GM12878 (cell line): ENCODE results near the gene C11orf58. TPM values are rescaled to one million over a fixed set of nuclear protein-coding genes. Genes with fewer than 3 reads are reported as not detected.

Experiments used
- ATAC-seq: fragments of 200-7000 bp; cut with Tn5 transposase; 3 replicates; pipeline ENCODE4 v1.9.1; 2020; ENCODE audit warnings: mild to moderate bottlenecking, moderate library complexity
- BruUV-seq: library from RNA; stranded (reverse); fragments of 400-500 nt; replicated peaks from 2 replicates; lab custom pipeline; 2021; lab: Mats Ljungman, UMichigan
- CTCF ChIA-PET: fragments of 300-600 bp; sonication (Branson Sonifier 250); formaldehyde crosslinking; extraction: SDS; loops from one replicate; lab custom pipeline; 2021; ENCODE audit warnings: inconsistent platforms; lab: Yijun Ruan, JAX
- POLR2A ChIA-PET: fragments of 350-600 bp; formaldehyde crosslinking; extraction: SDS; loops from one replicate; lab custom pipeline; 2021; ENCODE audit warnings: inconsistent platforms; lab: Charles Lee
- RAD21 ChIA-PET: fragments of 300-600 bp; sonication (Branson Sonifier 250); formaldehyde crosslinking; loops from one replicate; lab custom pipeline; 2023; ENCODE audit warnings: antibody characterized with exemption; ENCODE audit not compliant: unreplicated experiment; lab: Charles Lee
- SMC1A ChIA-PET: fragments of 300-600 bp; sonication (Branson Sonifier 250); formaldehyde crosslinking; loops from one replicate; lab custom pipeline; 2023; ENCODE audit not compliant: unreplicated experiment, uncharacterized antibody; lab: Charles Lee
- DNase-seq: peaks from one replicate; pipeline ENCODE4 v3.0.0-alpha.2; 2011; ENCODE audit warnings: low read depth, low spot score
- FAIRE-seq: peaks from 3 replicates; lab custom pipeline; 2011; peaks lifted over from hg19 to GRCh38; lab: Jason Lieb, UNC
- H2AFZ ChIP-seq: 2 replicates; pipeline ENCODE4 v1.6.0; 2011; ENCODE audit warnings: low read depth, low read length, control low read depth; ENCODE audit not compliant: control insufficient read depth
- H3K27ac ChIP-seq: 2 replicates; pipeline ENCODE4 v1.5.1; 2011; ENCODE audit warnings: control low read depth; ENCODE audit not compliant: control insufficient read depth, insufficient read depth
- H3K27me3 ChIP-seq, 2 experiments: replicated peaks in 1 of 2; 2 replicates each; pipeline versions ENCODE4 v1.6.0 to v1.6.1; 2011; ENCODE audit warnings: low read length in 1 of 2; ENCODE audit not compliant: control insufficient read depth in 2 of 2, insufficient read depth in 2 of 2
- H3K36me3 ChIP-seq, 2 experiments: 2 replicates each; pipeline ENCODE4 v1.5.1; 2011; ENCODE audit warnings: low read length in 1 of 2; ENCODE audit not compliant: control insufficient read depth in 2 of 2, insufficient read depth in 2 of 2
- H3K4me1 ChIP-seq: 2 replicates; pipeline ENCODE4 v1.6.1; 2011; ENCODE audit warnings: mild to moderate bottlenecking, low read length, moderate library complexity, mixed read lengths; ENCODE audit not compliant: control insufficient read depth, insufficient read depth
- H3K4me2 ChIP-seq: 2 replicates; pipeline ENCODE4 v1.6.0; 2011; ENCODE audit warnings: control low read depth; ENCODE audit not compliant: control insufficient read depth, insufficient read depth
- H3K4me3 ChIP-seq: fragments of 200-600 bp; sonication (generic); 2 replicates; pipeline ENCODE4 v1.5.1; 2016
- H3K79me2 ChIP-seq: 2 replicates; pipeline ENCODE4 v1.6.0; 2011; ENCODE audit warnings: low read length; ENCODE audit not compliant: control insufficient read depth, insufficient read depth
- H3K9ac ChIP-seq: 2 replicates; pipeline ENCODE4 v1.8.0; 2011; ENCODE audit warnings: low read length, control low read depth, mixed read lengths; ENCODE audit not compliant: control insufficient read depth, insufficient read depth
- H3K9me3 ChIP-seq: replicated peaks from 3 replicates; pipeline ENCODE4 v1.5.1; 2011; ENCODE audit warnings: mild to moderate bottlenecking, low read length; ENCODE audit not compliant: control insufficient read depth, insufficient read depth
- H4K20me1 ChIP-seq: 2 replicates; pipeline ENCODE4 v1.6.0; 2011; ENCODE audit not compliant: control insufficient read depth, insufficient read depth
- CBFB ChIP-seq: IDR thresholded peaks from 2 replicates; pipeline ENCODE4 v1.6.1; 2016; ENCODE audit warnings: antibody characterized with exemption, low read depth
- IKZF1 ChIP-seq: fragments of 450-650 bp; conservative IDR thresholded peaks from 2 replicates; pipeline ENCODE4 v1.6.1; 2017; ENCODE audit warnings: antibody characterized with exemption, mild to moderate bottlenecking
- IRF5 ChIP-seq: fragments of 450-650 bp; IDR thresholded peaks from 2 replicates; pipeline ENCODE4 v1.6.1; 2017; ENCODE audit warnings: borderline replicate concordance
- JUND ChIP-seq: IDR thresholded peaks from 2 replicates; pipeline ENCODE4 v1.6.1; 2012; ENCODE audit warnings: low read depth, mild to moderate bottlenecking, low read length, improper control_type of control experiment, moderate library complexity
- NR2C1 ChIP-seq: fragments of 450-650 bp; IDR thresholded peaks from 2 replicates; pipeline ENCODE4 v1.6.1; 2017; ENCODE audit warnings: antibody characterized with exemption, mild to moderate bottlenecking, moderate library complexity
- NR2F1 ChIP-seq: fragments of 450-650 bp; conservative IDR thresholded peaks from 2 replicates; pipeline ENCODE4 v1.6.1; 2017; ENCODE audit warnings: mild to moderate bottlenecking
- RUNX3 ChIP-seq: IDR thresholded peaks from 2 replicates; pipeline ENCODE4 v1.6.1; 2012; ENCODE audit warnings: low read length, inconsistent platforms
- WGBS: methylation state at CpG from one replicate; pipeline ENCODE4 v1.1.6; 2016; ENCODE audit warnings: low lambda C conversion rate; ENCODE audit not compliant: insufficient replicate concordance, insufficient coverage; ENCODE audit errors: missing lambda C conversion rate; 5-methylcytosine and 5-hydroxymethylcytosine counted together
- in situ Hi-C: fragments of 300-500 bp; cut with MboI; formaldehyde crosslinking; loops from 9 replicates; pipeline ENCODE4 v1.14.3; 2018; ENCODE audit warnings: mixed read lengths
- intact Hi-C: fragments of 100-400 bp; cut with micrococcal nuclease; formaldehyde crosslinking; loops from one replicate; pipeline ENCODE4 v1.14.2; 2022; ENCODE audit not compliant: unreplicated experiment
- polyA plus RNA-seq, 11 experiments: library from polyadenylated mRNA; depleted of rRNA in 4 of 11; unstranded in 6 of 11; stranded (reverse) in 5 of 11; fragments of >200 nt; fragmentation: Nextera tagmentation in 4 of 11; fragmentation: Illumina TruSeq in 1 of 11; extraction: Ambion mirVana in 4 of 11; extraction: Trizol in 1 of 11; gene quantifications; 1 replicate in 1 of 11; 2 replicates in 10 of 11; pipeline versions ENCODE4 v1.2.1 to v1.2.3, GENCODE V29; 2011 to 2016; ENCODE audit warnings: inconsistent platforms in 2 of 11, missing spikeins in 2 of 11, low read depth in 1 of 11
- total RNA-seq, 4 experiments: library from RNA; depleted of rRNA in 3 of 4; stranded (reverse); fragments of >200 nt in 3 of 4; fragmentation: Illumina TruSeq in 1 of 4; extraction: Trizol in 1 of 4; gene quantifications; 2 replicates each; pipeline versions ENCODE4 v1.2.1 to v1.2.3, GENCODE V29; 2013 to 2021

C11orf58 gene
- total and polyA plus RNA-seq, 10 of the 15 experiments (the other 5 are each of a cell fraction or from before 2014, with no cell fraction given), result 98.2 to 379 (median 211) TPM

GRCh38 chr11:16774936-16775613 is 36.6 kb downstream of the C11orf58 start:
- no peak overlapping the region for H2AFZ ChIP-seq
- ChIA-PET POLR2A (no interaction called here), CTCF (interaction anchor here (0.5 to 3.7 kb wide), 2 partner anchors 9 to 10 kb away, joined by 4 to 59 read pairs; no protein-coding TSS in a partner anchor), SMC1A (interaction anchor here (0.9 to 2.0 kb wide), 3 partner anchors 8 to 11 kb away, joined by 3 to 9 read pairs (median 3); no protein-coding TSS in a partner anchor), RAD21 (no interaction called here)
- no peak overlapping the region for H3K4me2 ChIP-seq
- no peak overlapping the region for H3K27ac ChIP-seq
- no peaks in the 10 kb centered on the region for H3K4me1 ChIP-seq
- H4K20me1 ChIP-seq, result no peaks in the 10 kb centered on the region
- in situ Hi-C loops, result no loop called here
- H3K4me3 ChIP-seq, result no peak overlapping the region
- BruUV-seq, result no TSS peak
- H3K9me3 ChIP-seq, result no peaks in the 10 kb centered on the region
- TF ChIP-seq CBFB (no peak), NR2F1 (no peak), IRF5 (no peak), JUND (no peak), IKZF1 (no peak), NR2C1 (no peak), RUNX3 (no peak)
- no peak for ATAC-seq
- no peak for DNase-seq
- H3K27me3 ChIP-seq, result no peaks in the 10 kb centered on the region
- H3K36me3 ChIP-seq, result no peaks in the 10 kb centered on the region
- FAIRE-seq, result no peak
- no peak overlapping the region for H3K9ac ChIP-seq
- 59% methylated on average over 11 of the region's 11 CpGs for WGBS
- no peaks in the 10 kb centered on the region for H3K79me2 ChIP-seq
- intact Hi-C loops, result no loop called here
